GM12872 (cell line): ENCODE results near the gene ALOXE3.

ENCODE experiments used
- TF ChIP-seq, protein P1 (sequence below): IDR thresholded peaks from 3 replicates; pipeline ENCODE4 v1.5.1; 2011; ENCODE audit warnings: low read depth, mild to moderate bottlenecking, low read length, moderate library complexity; ENCODE audit not compliant: insufficient read depth

The ALOXE3 gene

DNA sequence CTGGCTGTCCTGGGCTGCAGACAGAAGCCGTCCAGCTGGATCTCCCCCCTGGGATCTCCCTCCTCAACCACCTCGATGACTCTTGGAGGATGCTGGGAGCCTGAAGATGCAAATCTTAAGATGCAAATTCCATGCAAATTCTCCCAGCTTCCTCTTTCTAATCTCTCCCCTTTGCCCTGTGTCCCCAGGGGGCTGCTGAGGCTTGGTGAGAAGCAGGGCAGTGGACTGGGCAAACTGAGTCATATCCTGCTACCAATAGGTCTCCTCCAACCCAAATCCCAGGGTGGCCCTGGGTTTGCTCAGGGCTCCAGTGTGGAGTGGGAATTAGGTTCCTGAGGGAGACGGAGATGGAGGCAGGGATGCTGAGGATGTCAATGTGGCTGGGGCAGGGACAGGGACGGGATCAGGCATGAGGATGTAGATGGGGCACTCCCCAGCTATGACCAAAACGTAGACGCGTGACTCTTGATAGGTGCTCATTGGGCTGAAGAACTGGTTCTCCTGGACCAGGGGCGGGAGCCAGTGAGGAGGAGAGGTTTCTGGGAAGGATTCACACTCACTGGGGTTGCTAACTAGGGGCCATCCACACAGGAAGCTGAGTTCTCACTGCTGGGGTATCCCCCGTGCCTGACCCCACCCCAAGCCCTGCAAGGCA, 27.2 kb downstream of the ALOXE3 start:
- TF ChIP-seq, protein P1, sequence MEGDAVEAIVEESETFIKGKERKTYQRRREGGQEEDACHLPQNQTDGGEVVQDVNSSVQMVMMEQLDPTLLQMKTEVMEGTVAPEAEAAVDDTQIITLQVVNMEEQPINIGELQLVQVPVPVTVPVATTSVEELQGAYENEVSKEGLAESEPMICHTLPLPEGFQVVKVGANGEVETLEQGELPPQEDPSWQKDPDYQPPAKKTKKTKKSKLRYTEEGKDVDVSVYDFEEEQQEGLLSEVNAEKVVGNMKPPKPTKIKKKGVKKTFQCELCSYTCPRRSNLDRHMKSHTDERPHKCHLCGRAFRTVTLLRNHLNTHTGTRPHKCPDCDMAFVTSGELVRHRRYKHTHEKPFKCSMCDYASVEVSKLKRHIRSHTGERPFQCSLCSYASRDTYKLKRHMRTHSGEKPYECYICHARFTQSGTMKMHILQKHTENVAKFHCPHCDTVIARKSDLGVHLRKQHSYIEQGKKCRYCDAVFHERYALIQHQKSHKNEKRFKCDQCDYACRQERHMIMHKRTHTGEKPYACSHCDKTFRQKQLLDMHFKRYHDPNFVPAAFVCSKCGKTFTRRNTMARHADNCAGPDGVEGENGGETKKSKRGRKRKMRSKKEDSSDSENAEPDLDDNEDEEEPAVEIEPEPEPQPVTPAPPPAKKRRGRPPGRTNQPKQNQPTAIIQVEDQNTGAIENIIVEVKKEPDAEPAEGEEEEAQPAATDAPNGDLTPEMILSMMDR: no peak

- TF ChIP-seq, protein P1: no peak
Measured at GRCh38 chr17:8089728-8090127, 28.6 kb downstream of the ALOXE3 start.

- TF ChIP-seq, protein P1: no peak
Measured at GRCh38 chr17:8087952-8088230, 30.4 kb downstream of the ALOXE3 start.

GRCh38 chr17:8087075-8087951, 31.0 kb downstream of the ALOXE3 start, which contains the start of gene ALOX12B:
Gene ALOX12B (minus strand): TSS chr17:8087716. CDS start chr17:8087442, 274 bp downstream.
- TF ChIP-seq, protein P1: no peak

GRCh38 chr17:8084250-8084649, 34.1 kb downstream of the ALOXE3 start:
- TF ChIP-seq, protein P1: no peak

DNA sequence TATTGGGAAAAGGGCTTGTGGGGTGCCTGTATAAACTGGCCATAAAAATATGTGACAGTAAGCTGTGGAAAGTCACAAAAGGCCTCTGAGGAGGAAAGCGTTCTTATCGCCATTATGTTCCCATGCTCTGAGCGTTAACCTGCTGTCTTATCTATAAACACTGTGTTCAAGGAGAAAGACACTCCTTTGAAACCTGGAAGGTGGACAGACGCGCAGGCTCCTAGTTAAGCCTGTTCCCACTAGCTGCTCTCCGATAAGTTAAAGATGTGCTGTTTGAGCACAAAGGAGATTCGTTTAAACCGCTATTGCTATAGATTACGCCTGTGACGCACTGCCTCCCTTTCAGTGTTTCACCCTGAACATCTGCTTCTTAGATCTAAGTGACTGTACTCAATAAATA, 36.0 kb downstream of the ALOXE3 start:
- TF ChIP-seq, protein P1: no peak

- TF ChIP-seq, protein P1: no peak
Measured at GRCh38 chr17:8081876-8082275, 36.4 kb downstream of the ALOXE3 start.
